ENCODE results near the gene IL3.

GRCh38 chr5:132064140-132064539 lies 3.7 kb downstream of the IL3 start:
- TF ChIP-seq CTCF (IDR thresholded peaks at IDR 0.05; ENCODE audit: insufficient read depth, low read depth, low read length) (no peak), EZH2 (IDR thresholded peaks at IDR 0.05; ENCODE audit: insufficient read depth, low read length) (no peak)
